CD4-positive, alpha-beta T cell treated with Interferon gamma for 1 hour (primary cell): Measurements from ENCODE around the gene GLIS2.

Experiments
- DNase-seq: peaks from one replicate; pipeline ENCODE4 v3.0.0-alpha.2; 2020

Gene GLIS2

DNA sequence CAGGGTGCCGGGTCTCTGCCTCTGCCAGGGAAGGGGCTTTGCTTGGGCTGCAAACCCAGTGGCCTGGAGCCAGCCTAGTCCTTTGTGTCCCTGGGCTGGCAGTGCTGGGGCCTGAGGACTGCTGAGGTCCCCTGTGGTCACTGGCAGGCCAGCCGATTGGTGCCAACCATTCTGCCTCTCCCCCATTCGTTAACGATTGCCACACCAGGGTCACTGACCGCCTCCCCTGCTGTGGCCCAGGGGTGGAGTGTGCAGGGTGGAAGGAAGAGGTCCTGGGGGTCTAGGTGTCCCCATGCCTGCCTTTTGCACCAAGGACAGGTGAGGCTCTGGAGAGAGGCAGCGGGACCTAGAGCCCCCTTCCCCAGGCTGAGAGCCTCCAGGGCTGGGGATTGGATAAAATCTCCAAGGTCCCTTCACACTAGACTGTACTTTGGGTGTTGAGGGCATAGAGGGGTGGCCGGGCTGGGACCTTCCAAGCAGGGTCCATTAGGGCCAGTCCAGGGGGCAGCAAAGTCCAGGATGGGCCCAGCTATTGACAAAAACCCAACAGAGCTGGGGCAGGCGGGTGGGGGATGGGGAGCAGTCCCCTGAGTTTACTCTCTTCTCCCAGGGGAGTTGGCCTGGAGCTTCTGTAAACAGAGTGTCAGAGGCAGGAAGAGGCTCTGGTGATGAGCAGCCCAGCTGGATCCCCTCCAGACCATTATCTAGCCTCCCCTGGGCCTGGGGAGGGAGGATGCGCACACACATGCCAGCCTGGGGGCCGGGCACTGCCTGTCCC lies 56.9 kb downstream of the GLIS2 start:
- no peak for DNase-seq

DNA sequence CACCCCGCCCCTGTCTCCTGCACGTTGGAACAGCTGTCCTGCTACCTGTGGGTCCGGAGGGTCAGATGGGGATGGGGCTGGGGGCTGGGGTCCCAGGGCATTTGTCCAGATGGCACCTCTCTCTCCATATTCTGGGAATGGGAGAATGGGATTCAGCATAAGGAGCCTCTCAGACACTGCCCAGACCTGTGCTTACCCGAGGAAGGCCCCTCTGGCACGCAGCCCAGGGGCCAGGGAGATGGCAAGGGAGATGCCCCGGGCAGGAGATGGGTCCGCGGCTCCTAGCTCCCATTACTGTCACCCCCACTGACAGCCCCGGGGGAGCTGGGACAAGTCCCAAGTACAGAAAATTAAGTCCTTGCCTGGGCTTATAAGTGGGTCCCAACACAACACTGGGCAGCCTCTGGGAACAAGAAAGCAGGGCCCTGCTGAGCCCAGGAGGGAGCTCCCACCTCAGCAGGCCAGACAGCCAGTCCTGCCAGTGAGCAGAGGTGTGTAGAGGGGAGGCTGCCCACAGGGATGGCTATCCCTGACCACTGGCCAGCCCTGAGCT lies 57.6 kb downstream of the GLIS2 start:
- no peak for DNase-seq

DNA sequence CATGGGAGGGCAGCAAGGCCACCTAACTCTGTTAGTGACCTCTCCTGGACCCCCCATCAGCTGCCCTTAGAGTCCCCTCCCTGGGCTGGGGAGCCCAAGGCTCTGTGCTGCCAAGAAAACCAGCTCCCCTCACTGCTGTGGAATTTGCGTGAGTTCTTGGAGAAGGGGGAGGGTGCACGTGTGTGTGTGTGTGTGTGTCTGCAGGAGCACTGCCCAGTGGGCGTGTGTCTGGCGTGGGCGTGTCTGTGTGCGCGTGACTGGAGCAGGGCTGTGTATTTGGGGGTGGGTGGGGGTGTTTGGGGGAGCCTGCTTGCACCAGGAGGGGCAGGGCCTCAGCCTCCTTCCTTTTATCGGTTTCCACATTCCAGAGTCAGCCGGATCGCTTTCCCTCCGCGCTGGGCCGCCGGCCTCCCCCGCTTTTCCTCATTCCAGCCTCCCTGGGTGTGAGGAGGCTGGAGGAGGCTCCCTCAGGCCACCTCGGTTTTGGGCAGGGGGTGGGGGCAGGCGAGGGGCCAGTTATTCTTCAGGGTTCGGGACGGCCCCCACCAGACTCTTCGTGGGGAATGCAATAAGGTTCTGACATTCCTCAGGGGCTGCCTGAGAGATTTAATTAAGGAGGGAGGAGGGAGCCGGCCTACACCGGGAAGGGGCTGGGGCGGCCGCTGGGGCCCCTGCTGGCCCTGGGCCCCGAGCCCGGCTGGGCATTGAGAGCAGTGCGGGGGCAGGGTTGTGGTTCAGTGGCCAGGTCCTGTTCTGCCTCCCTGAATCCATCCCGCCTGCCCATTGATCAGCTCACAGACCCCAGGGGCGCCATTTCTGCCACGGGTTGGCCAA lies 58.3 kb downstream of the GLIS2 start:
- DNase-seq = no peak

DNA sequence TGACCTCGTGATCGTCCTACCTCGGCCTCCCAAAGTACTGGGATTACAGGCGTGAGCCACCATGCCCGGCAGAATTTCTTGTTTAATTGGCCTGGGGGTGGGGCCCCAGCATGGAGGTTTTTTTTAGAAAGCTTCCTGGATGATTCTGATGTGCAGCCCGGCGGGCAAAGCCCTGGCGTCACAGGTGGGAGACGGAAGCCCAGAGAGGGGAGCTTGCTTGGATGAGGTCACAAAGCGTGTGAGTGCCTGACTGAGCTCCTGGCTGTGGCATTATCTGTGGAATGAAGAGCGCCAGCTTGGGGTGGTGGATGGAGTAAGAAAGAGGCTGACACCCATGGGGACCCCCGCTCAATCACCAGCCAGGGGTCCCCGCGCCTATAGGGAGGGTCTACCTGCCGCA lies 59.9 kb downstream of the GLIS2 start:
- DNase-seq = no peak

DNA sequence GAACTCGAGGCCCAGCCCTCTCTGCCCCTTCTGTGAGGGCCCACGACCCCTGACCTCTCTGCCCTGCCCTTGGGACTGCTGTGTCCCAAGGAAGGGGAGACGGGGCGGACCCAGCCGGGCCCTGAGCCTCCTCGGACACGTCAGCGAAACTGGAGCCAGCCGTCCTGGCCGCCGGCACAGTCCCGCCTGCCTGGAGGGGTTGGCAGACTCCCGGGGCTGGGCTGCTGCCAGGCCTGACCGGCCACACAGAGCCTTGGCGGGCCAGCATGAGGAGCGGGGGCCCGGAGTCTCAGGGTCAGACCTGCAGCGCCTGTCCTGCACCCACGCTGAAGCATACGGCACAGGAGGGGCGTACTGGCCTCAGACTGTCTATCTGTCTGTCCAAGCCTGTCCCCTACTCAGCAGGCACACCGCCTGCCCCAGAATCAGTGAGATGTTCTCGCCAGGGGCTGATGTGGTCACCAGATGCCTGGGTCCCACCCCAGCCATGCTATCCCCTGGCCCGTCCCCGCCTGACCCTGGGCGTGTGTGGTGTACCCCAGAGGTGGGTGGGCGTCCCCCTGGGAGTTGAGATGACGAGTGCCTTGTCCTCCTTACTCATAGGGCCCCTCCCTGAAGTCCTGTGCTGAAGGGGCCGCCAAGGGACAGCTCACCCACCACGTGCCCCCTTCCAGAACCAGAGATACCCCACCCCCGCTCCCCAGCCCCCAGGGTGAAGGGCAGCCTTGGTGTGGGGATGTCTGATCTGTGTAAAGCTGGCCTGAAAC lies 60.4 kb downstream of the GLIS2 start:
- DNase-seq = no peak

DNA sequence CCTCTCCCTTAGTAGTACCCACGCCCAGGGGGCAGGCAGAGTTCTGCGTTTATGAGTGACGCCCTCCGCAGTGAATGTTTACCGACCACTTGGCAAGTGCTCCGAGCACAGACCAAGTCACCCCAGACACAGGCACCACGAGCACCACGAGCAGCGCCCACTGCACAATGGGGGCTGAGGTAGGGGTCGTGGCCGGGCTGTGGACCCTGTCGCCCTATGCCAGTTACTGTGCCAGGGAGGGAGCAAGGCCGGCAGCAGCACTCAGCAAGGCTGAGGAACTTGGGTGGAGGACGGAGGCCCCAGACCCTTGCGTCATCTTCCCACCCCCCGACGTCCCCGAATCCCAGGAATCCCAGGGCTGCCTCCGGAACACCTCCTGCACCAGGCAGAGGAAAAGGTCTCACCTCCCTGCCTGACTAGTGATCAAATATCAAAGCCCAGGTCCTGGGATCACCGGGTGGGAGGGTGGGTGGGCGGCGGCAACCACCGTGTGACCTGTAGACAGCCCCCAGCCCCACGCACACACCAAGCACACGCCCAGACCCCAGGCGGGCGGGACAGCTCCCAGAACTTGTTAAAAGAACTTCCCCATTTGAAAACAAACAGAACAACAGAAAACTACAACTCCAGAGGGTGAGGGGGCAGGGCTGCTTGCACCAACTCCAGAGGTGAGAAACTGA lies 61.2 kb downstream of the GLIS2 start:
- no peak for DNase-seq

DNA sequence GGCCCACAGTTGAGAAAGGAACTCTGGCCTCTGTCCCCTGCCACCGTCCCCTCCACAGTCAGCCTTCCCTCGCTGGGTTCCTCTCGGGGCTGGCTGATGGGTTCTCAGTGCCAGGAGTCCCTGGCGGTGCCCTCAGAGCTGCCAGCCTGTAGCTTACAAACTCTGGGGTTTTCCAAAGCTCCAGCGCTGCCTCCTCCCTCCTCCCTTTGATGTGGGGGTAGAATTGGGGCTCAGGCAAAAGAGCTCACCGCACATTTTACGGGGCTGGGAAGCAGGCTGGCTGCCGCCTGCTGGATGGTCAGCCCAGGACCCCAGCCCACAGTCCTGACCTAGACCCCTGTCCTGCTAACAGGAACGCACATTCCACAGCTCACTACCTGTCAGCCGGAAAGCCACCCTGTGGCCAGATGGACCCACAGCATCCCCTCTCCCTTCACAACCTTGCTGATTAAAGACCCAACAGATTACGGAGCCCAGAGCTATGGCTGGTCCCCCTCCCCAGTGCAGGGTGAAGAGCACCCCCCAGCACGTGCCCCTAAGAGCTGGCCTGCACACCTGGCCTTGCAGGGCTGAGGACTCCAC lies 61.8 kb downstream of the GLIS2 start:
- no peak for DNase-seq

DNA sequence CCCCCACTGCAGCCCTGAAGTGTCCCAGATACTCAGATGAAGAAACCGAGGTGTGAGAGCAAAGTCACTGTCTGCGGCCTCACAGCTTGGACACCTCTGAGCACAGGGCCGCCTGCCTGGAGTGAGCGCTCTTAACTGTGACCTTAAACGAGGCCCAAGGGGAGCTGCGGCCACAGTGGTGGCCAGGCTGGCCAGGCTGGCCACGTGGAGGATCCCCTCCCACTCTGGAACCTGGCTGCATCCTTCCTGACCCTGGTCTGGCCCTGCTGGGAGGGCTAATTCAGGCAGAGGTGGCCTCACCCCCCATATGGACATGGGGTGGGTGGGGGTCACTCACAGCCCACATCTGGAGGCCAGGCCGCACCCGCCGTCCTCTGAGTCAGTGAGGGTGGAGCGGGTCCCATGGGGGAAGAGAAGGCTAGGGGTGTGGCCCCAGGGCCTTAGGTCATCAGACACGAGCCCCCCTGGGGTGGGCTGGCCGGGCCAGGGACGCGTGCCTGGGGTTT lies 62.3 kb downstream of the GLIS2 start:
- DNase-seq = no peak

DNA sequence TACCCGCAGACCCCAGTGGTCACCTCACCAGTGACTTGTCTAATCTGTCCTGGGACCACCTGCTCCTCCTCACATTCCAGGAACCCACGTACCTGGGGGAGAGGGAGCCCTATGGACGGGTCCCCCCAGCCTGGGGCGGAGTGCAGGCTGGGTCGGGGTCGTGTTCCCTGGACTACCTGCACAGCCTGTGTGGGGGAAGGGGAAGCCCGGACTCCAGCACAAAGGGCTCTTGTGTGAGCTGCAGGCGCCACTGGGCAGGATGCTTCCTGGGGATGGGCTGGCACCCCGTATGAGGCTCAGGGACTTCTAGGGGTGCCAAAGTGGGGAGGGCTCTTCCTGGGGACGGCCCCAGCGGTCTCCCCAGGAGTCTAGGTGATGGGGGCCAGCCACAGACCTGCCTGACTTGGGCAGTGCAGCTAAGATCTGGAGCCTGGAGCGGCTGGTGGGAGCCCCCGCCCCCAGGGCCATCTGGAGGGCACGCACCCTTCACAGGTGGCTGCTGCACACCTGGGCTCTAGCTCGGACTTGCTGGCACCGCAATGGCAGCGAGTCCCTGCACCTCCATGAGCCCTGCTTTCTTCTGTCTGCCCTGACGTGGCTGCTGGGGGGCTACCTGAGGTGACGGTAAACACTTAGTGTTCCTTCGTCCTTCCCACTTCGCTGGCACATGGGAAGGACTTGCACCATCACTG lies 63.3 kb downstream of the GLIS2 start:
- no peak for DNase-seq

DNA sequence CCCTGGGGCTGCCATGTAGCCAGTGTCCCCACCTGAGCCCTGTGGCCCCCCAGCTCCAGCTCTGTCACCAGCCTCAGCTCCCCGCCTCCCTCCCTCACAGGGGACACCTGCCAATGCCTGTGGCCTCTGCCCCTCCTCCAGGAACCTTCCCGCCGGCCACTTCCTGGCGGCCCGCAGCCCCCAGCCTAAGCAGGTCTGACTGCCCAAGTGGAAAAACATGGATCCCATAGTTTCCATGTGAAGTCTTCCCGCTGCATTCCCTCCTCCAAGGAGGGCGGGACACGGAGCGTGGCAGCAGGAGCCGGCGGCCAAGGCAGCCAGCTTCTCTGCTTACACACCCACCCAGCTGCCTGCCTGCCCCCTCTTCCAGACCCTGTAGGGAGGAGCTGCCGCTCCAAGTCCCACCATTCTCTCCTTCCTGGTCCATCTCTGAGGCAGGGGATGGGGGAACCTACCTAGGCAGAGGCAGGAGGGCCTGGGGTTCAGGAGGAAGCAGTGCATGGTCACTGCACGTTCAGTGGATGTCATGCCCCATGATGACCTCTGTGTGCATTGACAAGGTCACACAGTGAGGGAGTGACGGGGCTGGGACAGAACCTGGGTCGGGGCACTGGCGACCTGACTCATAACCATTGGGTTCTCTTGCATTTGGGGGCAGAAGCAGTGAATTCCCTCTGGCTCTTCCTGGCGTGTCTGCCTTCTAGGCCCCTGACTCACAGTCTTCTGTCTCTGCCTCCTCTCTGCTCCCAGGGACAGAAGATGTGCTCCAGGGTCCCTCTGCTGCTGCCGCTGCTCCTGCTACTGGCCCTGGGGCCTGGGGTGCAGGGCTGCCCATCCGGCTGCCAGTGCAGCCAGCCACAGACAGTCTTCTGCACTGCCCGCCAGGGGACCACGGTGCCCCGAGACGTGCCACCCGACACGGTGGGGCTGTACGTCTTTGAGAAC lies 64.5 kb downstream of the GLIS2 start:
- no peak for DNase-seq

DNA sequence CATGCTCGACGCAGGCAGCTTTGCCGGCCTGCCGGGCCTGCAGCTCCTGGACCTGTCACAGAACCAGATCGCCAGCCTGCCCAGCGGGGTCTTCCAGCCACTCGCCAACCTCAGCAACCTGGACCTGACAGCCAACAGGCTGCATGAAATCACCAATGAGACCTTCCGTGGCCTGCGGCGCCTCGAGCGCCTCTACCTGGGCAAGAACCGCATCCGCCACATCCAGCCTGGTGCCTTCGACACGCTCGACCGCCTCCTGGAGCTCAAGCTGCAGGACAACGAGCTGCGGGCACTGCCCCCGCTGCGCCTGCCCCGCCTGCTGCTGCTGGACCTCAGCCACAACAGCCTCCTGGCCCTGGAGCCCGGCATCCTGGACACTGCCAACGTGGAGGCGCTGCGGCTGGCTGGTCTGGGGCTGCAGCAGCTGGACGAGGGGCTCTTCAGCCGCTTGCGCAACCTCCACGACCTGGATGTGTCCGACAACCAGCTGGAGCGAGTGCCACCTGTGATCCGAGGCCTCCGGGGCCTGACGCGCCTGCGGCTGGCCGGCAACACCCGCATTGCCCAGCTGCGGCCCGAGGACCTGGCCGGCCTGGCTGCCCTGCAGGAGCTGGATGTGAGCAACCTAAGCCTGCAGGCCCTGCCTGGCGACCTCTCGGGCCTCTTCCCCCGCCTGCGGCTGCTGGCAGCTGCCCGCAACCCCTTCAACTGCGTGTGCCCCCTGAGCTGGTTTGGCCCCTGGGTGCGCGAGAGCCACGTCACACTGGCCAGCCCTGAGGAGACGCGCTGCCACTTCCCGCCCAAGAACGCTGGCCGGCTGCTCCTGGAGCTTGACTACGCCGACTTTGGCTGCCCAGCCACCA lies 65.4 kb downstream of the GLIS2 start:
- no peak for DNase-seq

DNA sequence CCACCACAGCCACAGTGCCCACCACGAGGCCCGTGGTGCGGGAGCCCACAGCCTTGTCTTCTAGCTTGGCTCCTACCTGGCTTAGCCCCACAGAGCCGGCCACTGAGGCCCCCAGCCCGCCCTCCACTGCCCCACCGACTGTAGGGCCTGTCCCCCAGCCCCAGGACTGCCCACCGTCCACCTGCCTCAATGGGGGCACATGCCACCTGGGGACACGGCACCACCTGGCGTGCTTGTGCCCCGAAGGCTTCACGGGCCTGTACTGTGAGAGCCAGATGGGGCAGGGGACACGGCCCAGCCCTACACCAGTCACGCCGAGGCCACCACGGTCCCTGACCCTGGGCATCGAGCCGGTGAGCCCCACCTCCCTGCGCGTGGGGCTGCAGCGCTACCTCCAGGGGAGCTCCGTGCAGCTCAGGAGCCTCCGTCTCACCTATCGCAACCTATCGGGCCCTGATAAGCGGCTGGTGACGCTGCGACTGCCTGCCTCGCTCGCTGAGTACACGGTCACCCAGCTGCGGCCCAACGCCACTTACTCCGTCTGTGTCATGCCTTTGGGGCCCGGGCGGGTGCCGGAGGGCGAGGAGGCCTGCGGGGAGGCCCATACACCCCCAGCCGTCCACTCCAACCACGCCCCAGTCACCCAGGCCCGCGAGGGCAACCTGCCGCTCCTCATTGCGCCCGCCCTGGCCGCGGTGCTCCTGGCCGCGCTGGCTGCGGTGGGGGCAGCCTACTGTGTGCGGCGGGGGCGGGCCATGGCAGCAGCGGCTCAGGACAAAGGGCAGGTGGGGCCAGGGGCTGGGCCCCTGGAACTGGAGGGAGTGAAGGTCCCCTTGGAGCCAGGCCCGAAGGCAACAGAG lies 66.3 kb downstream of the GLIS2 start:
- no peak for DNase-seq

DNA sequence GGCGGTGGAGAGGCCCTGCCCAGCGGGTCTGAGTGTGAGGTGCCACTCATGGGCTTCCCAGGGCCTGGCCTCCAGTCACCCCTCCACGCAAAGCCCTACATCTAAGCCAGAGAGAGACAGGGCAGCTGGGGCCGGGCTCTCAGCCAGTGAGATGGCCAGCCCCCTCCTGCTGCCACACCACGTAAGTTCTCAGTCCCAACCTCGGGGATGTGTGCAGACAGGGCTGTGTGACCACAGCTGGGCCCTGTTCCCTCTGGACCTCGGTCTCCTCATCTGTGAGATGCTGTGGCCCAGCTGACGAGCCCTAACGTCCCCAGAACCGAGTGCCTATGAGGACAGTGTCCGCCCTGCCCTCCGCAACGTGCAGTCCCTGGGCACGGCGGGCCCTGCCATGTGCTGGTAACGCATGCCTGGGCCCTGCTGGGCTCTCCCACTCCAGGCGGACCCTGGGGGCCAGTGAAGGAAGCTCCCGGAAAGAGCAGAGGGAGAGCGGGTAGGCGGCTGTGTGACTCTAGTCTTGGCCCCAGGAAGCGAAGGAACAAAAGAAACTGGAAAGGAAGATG lies 67.0 kb downstream of the GLIS2 start:
- DNase-seq = no peak

DNA sequence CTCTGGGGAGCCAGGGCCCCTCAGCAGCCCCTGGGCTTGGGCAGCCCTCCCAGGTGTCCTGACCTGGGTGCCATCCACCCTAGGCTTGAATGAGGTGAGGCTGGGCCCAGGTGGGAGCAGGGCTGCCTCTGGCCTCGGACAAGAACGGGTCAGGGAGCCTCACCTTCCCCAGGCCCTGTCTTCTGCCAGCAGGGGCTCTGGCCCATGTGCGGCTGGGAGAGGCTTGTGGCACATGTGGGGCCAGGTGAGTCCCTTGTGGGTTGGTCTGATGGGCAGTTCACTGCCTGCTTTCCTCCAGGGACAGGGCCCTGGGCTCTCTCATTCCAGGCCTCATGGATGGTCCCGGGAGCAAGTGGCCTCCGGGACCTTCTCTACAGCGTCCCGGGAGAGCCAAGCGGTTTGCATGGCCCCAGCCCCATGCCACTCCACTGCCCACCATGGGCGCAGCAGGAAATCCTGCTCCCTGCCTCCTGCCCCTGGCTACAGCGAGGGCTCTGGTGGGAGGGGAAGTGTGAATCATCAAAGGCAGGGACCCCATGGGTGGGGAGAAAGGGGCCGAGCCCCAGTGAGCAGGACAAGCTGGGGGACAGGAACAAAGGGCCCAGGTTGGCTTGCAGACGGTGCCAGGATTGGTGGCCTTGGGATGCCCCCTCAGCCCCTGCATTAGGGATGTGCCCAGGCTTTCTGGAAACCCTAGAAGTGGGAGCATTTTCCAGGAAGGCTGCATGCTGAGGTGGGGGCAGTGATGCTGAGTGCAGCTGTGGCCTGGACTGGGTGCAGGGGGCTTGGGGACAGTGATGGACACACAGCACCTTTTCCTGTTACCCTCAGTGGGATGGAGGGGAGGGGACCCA lies 68.0 kb downstream of the GLIS2 start:
- DNase-seq = no peak

DNA sequence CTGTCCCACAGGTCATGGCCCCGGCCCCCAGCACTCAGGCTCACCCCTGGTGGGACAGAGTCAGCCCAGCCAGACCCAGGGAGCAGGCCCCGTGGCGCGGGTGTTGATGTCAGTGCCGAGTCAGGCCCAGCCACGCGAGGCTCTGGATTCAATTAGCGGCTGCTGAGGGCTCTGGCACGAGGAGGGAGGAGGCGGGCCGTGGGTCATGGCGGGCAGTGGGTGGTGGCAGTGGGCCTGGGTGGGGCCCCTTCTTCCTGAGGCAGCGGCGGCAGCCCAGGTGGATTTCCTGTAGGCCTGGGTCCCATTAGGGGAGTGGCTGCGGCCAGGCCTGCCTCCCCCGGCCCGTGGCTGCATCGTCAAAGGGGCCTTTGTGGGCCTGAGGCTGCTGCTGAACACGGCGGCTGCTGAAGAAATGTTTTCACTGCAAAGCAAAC lies 68.7 kb downstream of the GLIS2 start:
- DNase-seq = no peak

DNA sequence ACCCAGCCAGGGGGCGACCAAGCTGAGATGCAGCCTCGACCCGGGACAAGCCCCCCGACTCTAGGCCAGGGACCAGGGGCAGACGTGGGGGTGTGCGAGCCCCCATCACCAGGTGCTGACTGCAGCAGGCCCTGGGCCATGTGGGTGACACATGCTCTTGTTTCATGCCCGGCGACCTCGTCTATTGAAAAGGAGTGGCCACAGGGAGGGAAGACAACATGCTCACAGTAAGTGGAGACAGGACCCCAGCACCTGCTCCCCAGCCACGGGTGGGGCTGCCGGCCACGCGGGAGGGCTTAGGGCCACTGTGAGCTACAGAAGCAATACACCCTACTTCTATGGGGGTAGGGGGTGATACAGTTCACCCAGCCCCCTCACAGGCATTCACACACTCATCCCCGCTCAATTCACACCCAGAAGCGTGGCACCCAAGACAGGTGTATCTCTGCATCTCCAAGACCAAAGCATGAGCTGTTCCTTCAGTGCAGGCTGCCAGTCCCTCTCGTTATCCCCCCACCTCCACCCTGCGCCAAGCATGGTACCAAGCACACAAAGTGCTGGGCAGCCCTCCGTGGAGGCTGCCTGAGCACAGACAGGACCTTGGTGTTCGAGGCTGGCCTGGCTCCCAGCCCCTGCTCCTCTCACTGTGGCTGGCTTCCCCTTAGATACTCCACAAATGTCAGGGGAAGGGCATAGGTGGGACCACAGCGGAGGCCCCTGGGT lies 69.4 kb downstream of the GLIS2 start:
- DNase-seq = no peak
